Mesenchymal stem cell (in vitro differentiated cells and primary cell): ENCODE measurements around the gene MYB.
"Not testable (repeated sequence)": the region's sequence is repeated elsewhere in the genome, so short reads cannot be mapped to it uniquely, and the experiment has no call there.

Experiments
- DNase-seq: peaks from one replicate; pipeline ENCODE4 v3.0.0-alpha.2; 2013
- H2AFZ ChIP-seq: one replicate; pipeline ENCODE4 v1.6.1; 2013; ENCODE audit warnings: low read depth, mild to moderate bottlenecking, control low read depth, inconsistent platforms, low read length, moderate library complexity
- H2AK5ac ChIP-seq: 2 replicates; pipeline ENCODE4 v1.6.1; 2013; ENCODE audit warnings: low read length, moderate library complexity, mild to moderate bottlenecking, inconsistent platforms; ENCODE audit not compliant: severe bottlenecking
- H2BK120ac ChIP-seq: one replicate; pipeline ENCODE4 v1.6.1; 2013; ENCODE audit warnings: low read depth, mild to moderate bottlenecking, inconsistent platforms, low read length, moderate library complexity
- H2BK12ac ChIP-seq, 2 experiments: one replicate each; pipeline ENCODE4 v1.6.1; 2013; ENCODE audit warnings: inconsistent platforms in 2 of 2, low read length in 2 of 2, mild to moderate bottlenecking in 2 of 2, moderate library complexity in 2 of 2, control low read depth in 1 of 2
- H2BK15ac ChIP-seq: one replicate; pipeline ENCODE4 v1.6.1; 2013; ENCODE audit warnings: mild to moderate bottlenecking, low read depth, inconsistent platforms; ENCODE audit not compliant: poor library complexity, severe bottlenecking
- H2BK5ac ChIP-seq: 2 replicates; pipeline ENCODE4 v1.6.1; 2013; ENCODE audit warnings: low read depth, mild to moderate bottlenecking, low read length, control low read depth, inconsistent platforms; ENCODE audit not compliant: poor library complexity, severe bottlenecking
- H3K14ac ChIP-seq, 2 experiments: one replicate each; pipeline ENCODE4 v1.6.1; 2013; ENCODE audit warnings: inconsistent platforms in 2 of 2, low read length in 2 of 2, control low read depth in 1 of 2, mild to moderate bottlenecking in 1 of 2, moderate library complexity in 1 of 2
- H3K18ac ChIP-seq, 2 experiments: one replicate each; pipeline ENCODE4 v1.6.1; 2013; ENCODE audit warnings: inconsistent platforms in 2 of 2, low read length in 2 of 2, control low read depth in 1 of 2, low read depth in 1 of 2, mild to moderate bottlenecking in 1 of 2
- H3K23ac ChIP-seq, 2 experiments: one replicate each; pipeline ENCODE4 v1.6.1; 2013; ENCODE audit warnings: inconsistent platforms in 2 of 2, low read length in 2 of 2, mild to moderate bottlenecking in 2 of 2, moderate library complexity in 2 of 2, control low read depth in 1 of 2
- H3K27ac ChIP-seq: 2 replicates; pipeline ENCODE4 v1.5.1; 2013; ENCODE audit warnings: mild to moderate bottlenecking, moderate library complexity, low read length, control low read depth, inconsistent platforms; ENCODE audit not compliant: poor library complexity, severe bottlenecking
- H3K27me3 ChIP-seq, 2 experiments: 2 replicates each; pipeline versions ENCODE4 v1.6.1 to v1.7.0; 2013; ENCODE audit warnings: low read length in 2 of 2, mild to moderate bottlenecking in 2 of 2, moderate library complexity in 2 of 2, control low read depth in 1 of 2, inconsistent platforms in 1 of 2; ENCODE audit not compliant: control insufficient read depth in 1 of 2, insufficient read depth in 1 of 2
- H3K36me3 ChIP-seq, 2 experiments: 2 replicates each; pipeline versions ENCODE4 v1.6.1 to v1.7.0; 2013; ENCODE audit warnings: low read length in 2 of 2, control low read depth in 1 of 2, inconsistent platforms in 1 of 2, low read depth in 1 of 2, mild to moderate bottlenecking in 1 of 2; ENCODE audit not compliant: insufficient read depth in 2 of 2, control insufficient read depth in 1 of 2
- H3K4ac ChIP-seq, 2 experiments: one replicate each; pipeline ENCODE4 v1.6.1; 2013; ENCODE audit warnings: inconsistent platforms in 2 of 2, low read length in 2 of 2, mild to moderate bottlenecking in 2 of 2, moderate library complexity in 2 of 2, control low read depth in 1 of 2, low read depth in 1 of 2
- H3K4me1 ChIP-seq: 2 replicates; pipeline ENCODE4 v1.6.1; 2013; ENCODE audit warnings: low read depth, low read length, control low read depth; ENCODE audit not compliant: control insufficient read depth, insufficient read depth
- H3K4me2 ChIP-seq: 2 replicates; pipeline ENCODE4 v1.6.1; 2013; ENCODE audit warnings: low read length, mild to moderate bottlenecking, inconsistent platforms; ENCODE audit not compliant: poor library complexity, severe bottlenecking
- H3K4me3 ChIP-seq, 2 experiments: 2 replicates each; pipeline versions ENCODE4 v1.5.1 to v1.7.0; 2013; ENCODE audit warnings: low read length in 2 of 2, mild to moderate bottlenecking in 2 of 2, control low read depth in 1 of 2, low read depth in 1 of 2; ENCODE audit not compliant: insufficient read depth in 1 of 2
- H3K79me1 ChIP-seq: replicated peaks from 2 replicates; pipeline ENCODE4 v1.6.1; 2013; ENCODE audit warnings: mild to moderate bottlenecking, control low read depth, low read length, inconsistent platforms; ENCODE audit not compliant: poor library complexity, severe bottlenecking
- H3K9ac ChIP-seq: 2 replicates; pipeline ENCODE4 v1.7.0; 2013; ENCODE audit warnings: mild to moderate bottlenecking, low read length, moderate library complexity
- H3K9me3 ChIP-seq: 2 replicates; pipeline ENCODE4 v1.7.0; 2013; ENCODE audit warnings: mild to moderate bottlenecking, low read length; ENCODE audit not compliant: control insufficient read depth
- H4K8ac ChIP-seq: one replicate; pipeline ENCODE4 v1.6.1; 2013; ENCODE audit warnings: inconsistent platforms, mild to moderate bottlenecking, low read length, moderate library complexity
- H4K91ac ChIP-seq: one replicate; pipeline ENCODE4 v1.6.1; 2013; ENCODE audit warnings: mild to moderate bottlenecking, low read length, inconsistent platforms
- WGBS: methylation state at CpG from one replicate; pipeline ENCODE4 v1.1.7; 2013; ENCODE audit warnings: mixed read lengths; 5-methylcytosine and 5-hydroxymethylcytosine counted together

Gene MYB

DNA sequence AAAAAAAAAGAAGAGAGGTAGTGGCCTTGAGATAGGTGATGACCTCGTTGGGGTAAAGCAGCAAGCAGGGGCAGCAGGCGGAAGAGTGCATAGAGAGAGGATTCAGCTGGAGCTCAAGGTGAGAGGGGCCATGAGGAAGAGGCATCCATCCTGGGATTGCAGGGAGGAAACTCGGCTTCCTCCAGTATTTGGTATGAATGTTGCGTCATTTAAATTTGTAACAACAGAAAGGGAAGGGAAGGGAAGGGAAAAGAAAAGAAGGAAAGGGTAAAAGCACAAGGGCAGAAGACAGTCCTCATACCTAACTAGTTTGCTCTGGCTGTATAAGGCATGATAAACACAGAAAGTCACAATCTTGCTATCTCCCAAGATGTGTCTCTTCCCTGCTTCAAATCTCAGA lies 39.9 kb upstream of the MYB start:
- Histone ChIP-seq H2BK120ac (no peak overlapping the region), H3K9ac (no peak overlapping the region), H3K27me3 (peaks cover 0 to 7% of the 10 kb centered on the region in 2 experiments), H3K18ac (no peak overlapping the region), H2AK5ac (no peak overlapping the region), H2AFZ (no peak overlapping the region), H3K4me1 (no peaks in the 10 kb centered on the region), H3K27ac (no peak overlapping the region), H3K4me2 (no peak overlapping the region), H3K4ac (no peak overlapping the region), H4K91ac (no peak overlapping the region), H3K9me3 (no peaks in the 10 kb centered on the region), H3K79me1 (no peaks in the 10 kb centered on the region), H3K4me3 (no peak overlapping the region), H3K36me3 (no peaks in the 10 kb centered on the region), H2BK12ac (no peak overlapping the region), H2BK15ac (no peak overlapping the region), H2BK5ac (no peak overlapping the region), H4K8ac (no peak overlapping the region), H3K14ac (no peak overlapping the region), H3K23ac (no peak overlapping the region)
- WGBS, result 78% methylated on average over 4 of the region's 4 CpGs
- no peak for DNase-seq

DNA sequence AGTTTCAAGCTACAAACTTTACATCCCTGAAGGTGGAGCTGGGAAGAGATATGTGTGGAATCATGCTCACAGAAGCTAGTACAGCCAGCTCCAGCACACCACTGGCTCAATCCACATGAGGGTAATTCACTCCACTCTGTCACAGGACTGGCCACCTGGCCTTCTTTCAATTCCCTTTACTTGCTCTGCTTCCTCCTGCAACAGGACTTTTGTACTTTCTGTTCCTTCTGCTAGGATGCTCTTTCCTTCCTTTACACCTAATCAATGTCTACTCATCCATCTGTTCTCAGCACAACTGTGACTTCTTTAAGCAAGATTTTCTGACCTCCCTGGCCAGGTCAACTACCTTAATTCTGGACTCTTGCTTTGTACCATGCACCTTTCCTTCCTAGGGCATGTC lies 39.4 kb upstream of the MYB start:
- no peak overlapping the region for H2AK5ac ChIP-seq
- H3K4me1 ChIP-seq, result peaks cover 2% of the 10 kb centered on the region
- H3K9me3 ChIP-seq, result no peaks in the 10 kb centered on the region
- no peak overlapping the region for H3K4ac ChIP-seq
- no peaks in the 10 kb centered on the region for H3K36me3 ChIP-seq
- H4K91ac ChIP-seq, result no peak overlapping the region
- no peaks in the 10 kb centered on the region for H3K79me1 ChIP-seq
- H2BK120ac ChIP-seq, result no peak overlapping the region
- no peak overlapping the region for H3K4me2 ChIP-seq
- H3K4me3 ChIP-seq, result no peak overlapping the region
- peaks cover 0 to 7% of the 10 kb centered on the region in 2 experiments for H3K27me3 ChIP-seq
- H2BK15ac ChIP-seq, result no peak overlapping the region
- no peak overlapping the region for H2BK12ac ChIP-seq
- no peak overlapping the region for H3K27ac ChIP-seq
- H3K23ac ChIP-seq, result no peak overlapping the region
- no peak overlapping the region for H4K8ac ChIP-seq
- H3K18ac ChIP-seq, result no peak overlapping the region
- no peak overlapping the region for H2BK5ac ChIP-seq
- no peak overlapping the region for H2AFZ ChIP-seq
- no peak overlapping the region for H3K9ac ChIP-seq
- no peak overlapping the region for H3K14ac ChIP-seq
- no peak for DNase-seq

DNA sequence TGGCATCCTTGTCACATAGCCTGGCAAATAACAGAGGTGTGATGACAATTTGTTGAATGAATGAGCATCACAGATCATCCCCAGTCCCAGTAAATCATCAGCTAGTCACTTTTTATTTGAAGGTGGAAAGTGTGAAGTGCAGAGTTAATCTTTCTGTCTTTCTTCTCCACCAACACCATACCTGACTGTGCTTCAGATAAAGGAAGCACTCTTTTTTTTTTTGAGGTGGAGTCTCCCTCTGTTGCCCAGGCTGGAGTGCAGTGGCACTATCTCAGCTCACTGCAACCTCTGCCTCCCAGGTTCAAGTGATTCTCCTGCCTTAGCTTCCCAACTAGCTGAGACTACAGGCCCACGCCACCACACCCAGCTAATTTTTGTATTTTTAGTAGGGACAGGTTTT lies 38.9 kb upstream of the MYB start:
- no CpG with 5 or more reads among the region's 1 CpG for WGBS
- H3K9me3 ChIP-seq, H2AK5ac ChIP-seq: not testable (repeated sequence)

DNA sequence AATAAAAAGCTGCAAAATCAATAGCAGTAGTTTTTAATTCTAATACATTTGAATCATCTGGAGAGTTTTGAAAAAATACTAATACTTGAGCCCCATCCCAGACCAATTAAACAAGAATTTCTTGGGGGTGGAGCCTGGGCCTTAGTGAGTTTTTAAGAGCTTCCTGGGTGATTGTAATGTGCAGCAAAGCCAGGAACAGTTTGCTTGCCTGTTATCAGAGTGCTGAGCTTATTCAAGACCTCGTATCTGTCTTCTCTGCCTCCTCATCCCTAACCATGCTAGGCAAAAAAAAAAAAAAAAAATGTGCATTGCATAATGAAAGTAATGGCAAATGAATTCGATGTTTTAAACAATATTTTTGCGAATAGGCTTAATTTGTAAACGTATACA lies 36.4 kb upstream of the MYB start:
- no peak overlapping the region for H3K27ac ChIP-seq
- H4K91ac ChIP-seq, result no peak overlapping the region
- no peak for DNase-seq
- no peak overlapping the region for H3K4me2 ChIP-seq
- H3K4me1 ChIP-seq, result peaks cover 2% of the 10 kb centered on the region
- no peaks in the 10 kb centered on the region for H3K9me3 ChIP-seq
- no peaks in the 10 kb centered on the region for H3K79me1 ChIP-seq
- H3K4me3 ChIP-seq, result no peak overlapping the region
- H3K27me3 ChIP-seq, result peaks cover 0 to 7% of the 10 kb centered on the region in 2 experiments
- H3K23ac ChIP-seq, result no peak overlapping the region
- no peak overlapping the region for H2AFZ ChIP-seq
- H2BK15ac ChIP-seq, result no peak overlapping the region
- no peaks in the 10 kb centered on the region for H3K36me3 ChIP-seq
- no CpG with 5 or more reads among the region's 4 CpGs for WGBS
- no peak overlapping the region for H2BK12ac ChIP-seq
- no peak overlapping the region for H2BK120ac ChIP-seq
- H2AK5ac ChIP-seq, result no peak overlapping the region
- peak overlapping the region; percentile 18 for H3K9ac ChIP-seq
- H3K4ac ChIP-seq, result no peak overlapping the region
- H3K14ac ChIP-seq, result no peak overlapping the region
- no peak overlapping the region for H3K18ac ChIP-seq
- H4K8ac ChIP-seq, result no peak overlapping the region
- no peak overlapping the region for H2BK5ac ChIP-seq

More for the DNA sequence above, 38.9 kb upstream of the MYB start:
- not testable (repeated sequence) for H3K36me3 ChIP-seq, H3K4me1 ChIP-seq, H2BK12ac ChIP-seq, H3K4me2 ChIP-seq, H3K14ac ChIP-seq, H2BK15ac ChIP-seq, H3K27me3 ChIP-seq, H3K18ac ChIP-seq, H2BK5ac ChIP-seq, H3K9ac ChIP-seq, H3K4me3 ChIP-seq, H3K27ac ChIP-seq, H3K23ac ChIP-seq, H4K91ac ChIP-seq, H4K8ac ChIP-seq, H2BK120ac ChIP-seq, H2AFZ ChIP-seq, DNase-seq, H3K4ac ChIP-seq, H3K79me1 ChIP-seq
